ENCODE measurements around the gene CYP4V2. TPM values are rescaled to one million over a fixed set of nuclear protein-coding genes. Genes with fewer than 3 reads are reported as not detected.
"Not testable (repeated sequence)": the region's sequence is repeated elsewhere in the genome, so short reads cannot be mapped to it uniquely, and the experiment has no call there.

CYP4V2 gene
- total and polyA plus RNA-seq, 8 donors: 25.6 to 39.7 (median 34.1) TPM

DNA sequence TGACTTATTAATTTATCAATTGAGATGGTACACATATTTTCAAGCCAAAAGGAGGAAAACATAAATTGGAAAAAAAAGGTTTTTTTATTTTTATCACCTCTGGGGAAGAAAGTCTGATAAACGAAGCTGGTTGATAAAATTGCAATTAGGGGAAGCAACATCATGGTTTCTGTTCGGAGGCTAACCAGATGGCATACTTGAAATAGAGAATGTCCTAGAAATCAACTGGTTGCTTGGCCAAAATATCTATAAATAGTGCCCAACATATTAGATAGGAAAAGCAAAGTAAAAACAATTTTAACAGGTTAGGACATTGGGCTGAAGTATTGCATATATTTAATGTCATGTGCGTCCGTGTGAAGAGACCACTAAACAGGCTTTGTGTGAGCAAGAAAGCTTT, 50.2 kb downstream of the CYP4V2 start:
- TF ChIP-seq, protein P1, sequence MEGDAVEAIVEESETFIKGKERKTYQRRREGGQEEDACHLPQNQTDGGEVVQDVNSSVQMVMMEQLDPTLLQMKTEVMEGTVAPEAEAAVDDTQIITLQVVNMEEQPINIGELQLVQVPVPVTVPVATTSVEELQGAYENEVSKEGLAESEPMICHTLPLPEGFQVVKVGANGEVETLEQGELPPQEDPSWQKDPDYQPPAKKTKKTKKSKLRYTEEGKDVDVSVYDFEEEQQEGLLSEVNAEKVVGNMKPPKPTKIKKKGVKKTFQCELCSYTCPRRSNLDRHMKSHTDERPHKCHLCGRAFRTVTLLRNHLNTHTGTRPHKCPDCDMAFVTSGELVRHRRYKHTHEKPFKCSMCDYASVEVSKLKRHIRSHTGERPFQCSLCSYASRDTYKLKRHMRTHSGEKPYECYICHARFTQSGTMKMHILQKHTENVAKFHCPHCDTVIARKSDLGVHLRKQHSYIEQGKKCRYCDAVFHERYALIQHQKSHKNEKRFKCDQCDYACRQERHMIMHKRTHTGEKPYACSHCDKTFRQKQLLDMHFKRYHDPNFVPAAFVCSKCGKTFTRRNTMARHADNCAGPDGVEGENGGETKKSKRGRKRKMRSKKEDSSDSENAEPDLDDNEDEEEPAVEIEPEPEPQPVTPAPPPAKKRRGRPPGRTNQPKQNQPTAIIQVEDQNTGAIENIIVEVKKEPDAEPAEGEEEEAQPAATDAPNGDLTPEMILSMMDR (IDR thresholded peaks at IDR 0.05): no peak
- ATAC-seq: no peak
- no peak for FAIRE-seq
- Histone ChIP-seq H3K4me3 (no peak overlapping the region), H3K9me3 (no peaks in the 10 kb centered on the region), H3K4me1 (no peaks in the 10 kb centered on the region), H3K27me3 (no peaks in the 10 kb centered on the region), H3K27ac (no peak overlapping the region), H3K36me3 (no peaks in the 10 kb centered on the region)
- intact Hi-C loops (cut with DNase I): no loop called here
- WGBS, 2 donors: 82 to 84% methylated on average over 4 of the region's 4 CpGs
- DNase-seq: no peak

DNA sequence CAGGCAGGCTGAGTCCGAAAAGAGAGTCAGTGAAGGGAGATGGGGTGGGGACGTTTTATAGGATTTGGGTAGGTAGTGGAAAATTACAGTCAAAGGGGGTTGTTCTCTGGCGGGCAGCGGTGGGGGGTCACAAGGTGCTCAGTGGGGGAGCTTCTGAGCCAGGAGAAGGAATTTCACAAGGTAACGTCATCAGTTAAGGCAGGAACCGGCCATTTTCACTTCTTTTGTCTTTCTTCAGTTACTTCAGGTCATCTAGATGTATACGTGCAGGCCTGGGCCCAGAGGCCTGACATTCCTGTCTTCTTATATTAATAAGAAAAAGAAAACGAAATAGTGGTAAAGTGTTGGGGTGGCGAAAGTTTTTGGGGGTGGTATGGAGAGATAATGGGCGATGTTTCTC, 50.7 kb downstream of the CYP4V2 start:
- H3K27me3 ChIP-seq; intact Hi-C loops (cut with DNase I); FAIRE-seq; H3K36me3 ChIP-seq; H3K9me3 ChIP-seq; DNase-seq; H3K4me1 ChIP-seq; H3K4me3 ChIP-seq; H3K27ac ChIP-seq; ATAC-seq: not testable (repeated sequence)
- 87 to 94% methylated on average over 10 of the region's 10 CpGs for WGBS, 2 donors

DNA sequence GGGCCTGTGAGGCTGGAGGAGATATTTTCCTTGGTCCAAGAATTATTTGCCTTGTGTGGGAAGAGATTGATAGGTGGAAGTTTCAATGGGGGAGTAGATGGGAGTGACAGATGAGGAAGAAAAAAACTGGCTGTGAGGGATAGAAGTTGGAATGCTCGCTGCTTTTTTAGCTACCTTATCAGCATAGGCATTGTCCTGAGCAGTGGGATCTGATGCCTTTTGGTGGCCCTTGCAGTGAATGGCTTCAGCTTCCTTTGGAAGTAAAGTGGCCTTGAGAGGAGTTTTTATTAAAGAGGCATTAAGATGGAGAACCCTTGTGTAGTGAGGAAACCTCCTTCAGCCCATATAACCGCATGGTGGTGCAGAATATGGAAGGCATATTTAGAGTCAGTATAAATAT, 52.0 kb downstream of the CYP4V2 start:
- no peaks in the 10 kb centered on the region for H3K4me1 ChIP-seq
- no peak overlapping the region for H3K4me3 ChIP-seq
- whole genome bisulfite sequencing, 2 donors: 88 to 94% methylated on average over 2 of the region's 2 CpGs
- FAIRE-seq (no peak), ATAC-seq (no peak), DNase-seq (no peak)
- no peaks in the 10 kb centered on the region for H3K27me3 ChIP-seq
- H3K9me3 ChIP-seq: no peaks in the 10 kb centered on the region
- intact Hi-C loops (cut with DNase I): no loop called here
- H3K27ac ChIP-seq: no peak overlapping the region
- TF ChIP-seq, protein P1 (IDR thresholded peaks at IDR 0.05): no peak
- H3K36me3 ChIP-seq: no peaks in the 10 kb centered on the region

DNA sequence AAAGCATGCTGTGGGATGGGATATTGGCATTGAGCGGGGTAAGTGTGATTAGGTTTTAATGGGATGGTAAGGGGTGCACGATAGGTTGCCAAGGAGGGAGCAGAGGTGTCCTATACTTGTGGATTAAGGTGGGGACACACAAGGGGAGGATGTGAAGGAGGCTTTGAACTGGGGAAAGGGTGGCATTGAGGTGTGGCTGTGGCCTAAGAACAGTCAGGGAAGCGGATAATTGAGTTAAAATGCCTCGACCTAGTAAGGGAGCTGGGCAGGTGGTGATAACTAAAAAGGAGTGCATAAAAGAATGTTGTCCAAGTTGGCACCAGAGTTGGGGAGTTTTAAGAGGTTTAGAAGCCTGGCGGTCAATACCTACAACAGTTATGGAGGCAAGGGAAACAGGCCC, 53.5 kb downstream of the CYP4V2 start:
- Histone ChIP-seq H3K27me3 (no peaks in the 10 kb centered on the region), H3K36me3 (no peaks in the 10 kb centered on the region), H3K27ac (no peak overlapping the region), H3K4me1 (no peaks in the 10 kb centered on the region), H3K9me3 (no peaks in the 10 kb centered on the region), H3K4me3 (no peak overlapping the region)
- DNase-seq: no peak
- 80 to 95% methylated on average over 5 of the region's 5 CpGs for WGBS, 2 donors
- TF ChIP-seq, protein P1 (IDR thresholded peaks at IDR 0.05): no peak
- FAIRE-seq: no peak
- no peak for ATAC-seq
- intact Hi-C loops (cut with DNase I): no loop called here

DNA sequence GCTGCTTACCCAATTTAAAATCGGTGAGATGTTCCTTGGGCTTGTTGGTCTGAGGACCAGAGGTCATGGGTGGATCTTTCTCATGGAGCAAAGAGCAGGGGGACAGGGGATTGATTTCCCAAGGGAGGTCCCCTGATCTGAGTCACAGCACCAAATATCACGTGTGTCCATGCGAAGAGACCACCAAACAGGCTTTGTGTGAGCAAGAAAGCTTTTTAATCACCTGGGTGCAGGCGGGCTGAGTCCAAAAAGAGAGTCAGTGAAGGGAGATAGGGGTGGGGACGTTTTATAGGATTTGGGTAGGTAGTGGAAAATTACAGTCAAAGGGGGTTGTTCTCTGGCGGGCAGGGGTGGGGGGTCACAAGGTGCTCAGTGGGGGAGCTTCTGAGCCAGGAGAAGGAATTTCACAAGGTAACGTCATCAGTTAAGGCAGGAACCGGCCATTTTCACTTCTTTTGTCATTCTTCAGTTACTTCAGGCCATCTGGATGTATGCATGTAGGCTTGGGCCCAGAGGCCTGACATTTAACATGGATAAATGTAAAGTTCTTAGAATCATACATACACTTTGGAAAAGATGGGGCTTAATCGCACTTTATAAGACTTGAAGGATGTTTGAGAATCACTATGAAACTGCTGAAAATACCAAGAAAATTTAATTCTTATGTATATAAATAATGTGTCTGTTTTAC, 55.8 kb downstream of the CYP4V2 start:
- ATAC-seq; FAIRE-seq; H3K36me3 ChIP-seq; H3K4me3 ChIP-seq; H3K9me3 ChIP-seq; H3K27me3 ChIP-seq; H3K27ac ChIP-seq; DNase-seq; intact Hi-C loops (cut with DNase I): not testable (repeated sequence)
- H3K4me1 ChIP-seq: peaks cover 0 to 12% (median 12%) of the 10 kb centered on the region in 3 donors
- 90 to 93% methylated on average over 9 of the region's 9 CpGs for WGBS, 2 donors

DNA sequence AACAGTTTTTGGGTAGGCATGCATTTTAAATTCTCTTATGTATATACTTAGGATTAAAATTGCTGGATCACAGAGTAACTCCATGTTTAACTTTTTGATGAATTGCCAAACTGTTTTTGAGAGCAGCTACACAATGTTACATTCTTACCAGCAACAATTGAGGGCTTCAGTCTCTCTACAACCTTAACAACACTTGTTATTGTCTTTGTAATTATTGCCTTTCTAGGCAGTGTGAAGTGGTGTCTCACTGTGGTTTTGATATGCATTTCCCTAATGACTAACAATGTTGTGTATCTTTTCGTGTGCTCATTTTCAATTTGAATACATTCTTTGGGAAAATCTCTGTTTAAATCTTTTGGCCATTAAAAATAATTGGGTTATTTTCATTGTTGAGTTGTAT, 57.3 kb downstream of the CYP4V2 start:
- no peak for ATAC-seq
- no peak for DNase-seq
- Histone ChIP-seq H3K4me3 (no peak overlapping the region), H3K27ac (no peak overlapping the region), H3K9me3 (no peaks in the 10 kb centered on the region), H3K4me1 (peaks cover 0 to 12% (median 12%) of the 10 kb centered on the region in 3 donors), H3K36me3 (no peaks in the 10 kb centered on the region), H3K27me3 (no peaks in the 10 kb centered on the region)
- FAIRE-seq: no peak
- intact Hi-C loops (cut with DNase I): no loop called here
- WGBS, 2 donors: 87 to 95% methylated on average over 1 of the region's 1 CpG
- TF ChIP-seq, protein P1 (IDR thresholded peaks at IDR 0.05): no peak
